ENCODE results near the gene SLC35B4. TPM values are rescaled to one million over a fixed set of nuclear protein-coding genes. Genes with fewer than 3 reads are reported as not detected.

The SLC35B4 gene
- total RNA-seq, 1 donor from 2014 or later = 5.3 TPM

DNA sequence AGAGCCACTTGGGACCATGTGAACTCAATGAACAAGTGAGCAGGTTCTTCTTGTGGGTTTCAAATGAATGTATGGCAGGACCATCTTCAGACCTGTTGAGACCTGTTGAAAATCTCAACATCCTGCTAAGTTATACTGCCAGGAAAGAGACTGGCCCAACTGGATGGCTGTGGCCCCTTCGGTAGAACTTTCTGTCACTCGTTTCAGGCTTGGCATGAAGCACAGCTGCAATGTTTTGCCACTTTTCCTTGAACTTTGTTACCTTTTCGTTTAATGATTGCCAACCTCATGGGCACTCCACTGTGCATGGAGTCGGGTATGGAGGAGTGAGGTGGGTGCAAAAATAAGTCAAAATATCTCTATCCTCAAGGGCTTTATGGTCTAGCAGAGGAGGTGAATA, 36.7 kb upstream of the SLC35B4 start:
- H3K4me3 ChIP-seq = no peak overlapping the region
- DNase-seq (ENCODE audit: low spot score in 2 of 2) = no peak
- intact Hi-C loops (cut with DNase I) = no loop called here
- TF ChIP-seq, protein P1, sequence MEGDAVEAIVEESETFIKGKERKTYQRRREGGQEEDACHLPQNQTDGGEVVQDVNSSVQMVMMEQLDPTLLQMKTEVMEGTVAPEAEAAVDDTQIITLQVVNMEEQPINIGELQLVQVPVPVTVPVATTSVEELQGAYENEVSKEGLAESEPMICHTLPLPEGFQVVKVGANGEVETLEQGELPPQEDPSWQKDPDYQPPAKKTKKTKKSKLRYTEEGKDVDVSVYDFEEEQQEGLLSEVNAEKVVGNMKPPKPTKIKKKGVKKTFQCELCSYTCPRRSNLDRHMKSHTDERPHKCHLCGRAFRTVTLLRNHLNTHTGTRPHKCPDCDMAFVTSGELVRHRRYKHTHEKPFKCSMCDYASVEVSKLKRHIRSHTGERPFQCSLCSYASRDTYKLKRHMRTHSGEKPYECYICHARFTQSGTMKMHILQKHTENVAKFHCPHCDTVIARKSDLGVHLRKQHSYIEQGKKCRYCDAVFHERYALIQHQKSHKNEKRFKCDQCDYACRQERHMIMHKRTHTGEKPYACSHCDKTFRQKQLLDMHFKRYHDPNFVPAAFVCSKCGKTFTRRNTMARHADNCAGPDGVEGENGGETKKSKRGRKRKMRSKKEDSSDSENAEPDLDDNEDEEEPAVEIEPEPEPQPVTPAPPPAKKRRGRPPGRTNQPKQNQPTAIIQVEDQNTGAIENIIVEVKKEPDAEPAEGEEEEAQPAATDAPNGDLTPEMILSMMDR (IDR thresholded peaks at IDR 0.05) = no peak
- H3K4me1 ChIP-seq = no peaks in the 10 kb centered on the region
- H3K27ac ChIP-seq = no peak overlapping the region
- H3K36me3 ChIP-seq = no peaks in the 10 kb centered on the region
- no peaks in the 10 kb centered on the region for H3K27me3 ChIP-seq
- no peaks in the 10 kb centered on the region for H3K9me3 ChIP-seq

DNA sequence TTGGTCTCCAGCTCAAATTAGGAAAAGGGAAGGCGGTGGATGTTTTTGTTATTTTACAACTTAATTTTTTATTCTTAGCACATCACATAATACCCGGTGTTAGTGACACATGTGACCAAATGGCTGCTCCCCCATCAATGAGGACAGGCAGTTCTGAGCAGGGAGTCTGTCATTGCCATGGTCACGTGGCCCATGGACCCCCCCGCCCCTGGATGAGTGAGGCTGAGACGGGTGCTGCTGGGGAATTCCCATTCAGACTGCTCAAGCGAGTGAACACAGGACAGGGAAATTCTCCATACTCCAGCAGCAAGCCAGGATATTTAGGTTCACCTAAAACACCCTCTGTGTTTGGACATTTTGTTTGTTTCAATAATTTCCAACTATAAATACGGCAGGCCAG, 34.7 kb upstream of the SLC35B4 start:
- Histone ChIP-seq H3K36me3 (no peaks in the 10 kb centered on the region), H3K9me3 (no peaks in the 10 kb centered on the region), H3K4me3 (no peak overlapping the region), H3K27ac (no peak overlapping the region), H3K4me1 (no peaks in the 10 kb centered on the region), H3K27me3 (no peaks in the 10 kb centered on the region)
- TF ChIP-seq, protein P1 (IDR thresholded peaks at IDR 0.05) = no peak
- intact Hi-C loops (cut with DNase I) = no loop called here
- DNase-seq (ENCODE audit: low spot score in 2 of 2) = no peak

DNA sequence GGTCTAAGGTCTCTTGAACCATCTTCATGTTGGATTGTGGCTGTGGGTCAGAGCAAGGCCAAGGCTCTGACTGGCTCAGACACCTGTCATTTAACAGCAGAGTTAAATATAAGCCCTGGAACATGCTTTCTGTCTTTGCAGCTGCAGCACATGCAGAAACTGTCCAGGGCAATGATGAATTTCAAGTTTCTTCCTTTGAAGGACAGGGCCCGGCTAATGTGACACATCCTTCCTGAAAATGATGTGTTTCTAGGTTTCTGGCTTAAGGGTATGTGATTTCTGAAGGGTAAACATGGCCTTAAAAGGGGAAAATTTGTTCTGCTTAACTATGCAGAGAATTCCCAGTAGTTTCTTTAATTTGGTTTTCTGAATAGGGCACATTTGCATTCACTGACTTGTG, 34.0 kb upstream of the SLC35B4 start:
- intact Hi-C loops (cut with DNase I) = no loop called here
- Histone ChIP-seq H3K27ac (no peak overlapping the region), H3K4me1 (no peaks in the 10 kb centered on the region), H3K9me3 (no peaks in the 10 kb centered on the region), H3K4me3 (no peak overlapping the region), H3K36me3 (no peaks in the 10 kb centered on the region), H3K27me3 (no peaks in the 10 kb centered on the region)
- TF ChIP-seq, protein P1 (IDR thresholded peaks at IDR 0.05) = no peak
- DNase-seq (ENCODE audit: low spot score in 2 of 2) = no peak

DNA sequence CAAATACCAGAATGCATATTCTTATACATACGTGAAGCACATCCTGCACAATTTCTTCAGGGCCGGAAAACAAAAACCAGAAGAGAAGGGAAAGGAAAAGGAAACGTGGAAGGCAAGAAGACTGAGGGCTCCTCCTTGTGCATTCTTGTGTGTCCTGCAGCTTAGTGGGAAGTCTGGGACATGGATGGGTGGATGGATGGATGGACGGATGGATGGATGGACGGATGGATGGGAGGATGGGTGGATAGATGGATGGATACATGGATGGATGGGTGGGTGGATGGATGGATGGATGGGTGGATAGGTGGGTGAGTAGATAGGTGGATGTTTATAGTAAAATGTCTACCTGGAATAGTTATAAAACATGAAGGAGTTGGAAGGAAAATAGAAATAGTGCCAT, 30.8 kb upstream of the SLC35B4 start:
- no peaks in the 10 kb centered on the region for H3K36me3 ChIP-seq
- H3K27ac ChIP-seq = no peak overlapping the region
- no peaks in the 10 kb centered on the region for H3K4me1 ChIP-seq
- no peaks in the 10 kb centered on the region for H3K9me3 ChIP-seq
- intact Hi-C loops (cut with DNase I) = no loop called here
- DNase-seq (ENCODE audit: low spot score in 2 of 2) = no peak
- no peak overlapping the region for H3K4me3 ChIP-seq
- TF ChIP-seq, protein P1 (IDR thresholded peaks at IDR 0.05) = no peak
- no peaks in the 10 kb centered on the region for H3K27me3 ChIP-seq

DNA sequence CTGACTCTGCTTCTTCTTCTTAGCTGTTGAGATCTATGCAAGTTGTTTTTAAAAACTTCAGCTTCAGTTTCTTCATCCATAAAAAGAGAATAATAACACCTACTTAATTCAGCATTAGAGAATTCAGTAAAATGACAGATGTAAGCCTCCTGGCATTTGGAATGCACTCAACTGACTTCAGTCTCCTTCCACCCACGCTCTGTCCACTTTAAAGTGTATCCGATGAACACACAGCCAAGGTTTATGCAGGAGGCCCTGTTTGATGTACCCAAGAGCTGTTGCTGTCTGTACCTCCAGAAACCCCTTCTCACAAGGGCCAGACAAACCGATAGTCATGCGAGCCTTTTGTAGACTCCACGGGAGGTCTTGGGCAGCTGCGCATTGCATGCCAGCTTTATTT, 27.1 kb upstream of the SLC35B4 start:
- DNase-seq (ENCODE audit: low spot score in 2 of 2) = no peak
- TF ChIP-seq, protein P1 (IDR thresholded peaks at IDR 0.05) = no peak
- Histone ChIP-seq H3K27me3 (no peaks in the 10 kb centered on the region), H3K27ac (no peak overlapping the region), H3K4me1 (no peaks in the 10 kb centered on the region), H3K36me3 (no peaks in the 10 kb centered on the region), H3K4me3 (no peak overlapping the region), H3K9me3 (no peaks in the 10 kb centered on the region)
- intact Hi-C loops (cut with DNase I) = no loop called here

DNA sequence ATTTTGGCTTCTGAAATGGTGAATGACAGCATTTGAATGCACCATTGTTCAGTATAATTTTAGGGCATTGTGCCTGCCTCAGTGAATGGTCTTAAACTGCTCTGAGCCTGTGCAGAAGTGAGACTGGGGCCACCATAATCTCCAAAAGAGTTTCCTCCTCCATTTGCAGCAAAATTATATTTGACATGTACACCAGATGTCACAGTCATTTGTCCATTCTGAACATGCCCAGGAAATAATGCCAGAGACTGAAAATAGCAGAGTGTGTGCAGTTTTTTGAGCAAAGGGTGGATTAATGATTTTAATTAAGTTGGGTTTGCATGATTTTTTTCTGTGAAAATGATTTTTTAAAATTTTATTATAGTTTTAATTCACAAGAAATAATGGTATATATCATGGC, 26.4 kb upstream of the SLC35B4 start:
- Histone ChIP-seq H3K9me3 (no peaks in the 10 kb centered on the region), H3K36me3 (no peaks in the 10 kb centered on the region), H3K4me1 (no peaks in the 10 kb centered on the region), H3K27me3 (no peaks in the 10 kb centered on the region), H3K27ac (no peak overlapping the region), H3K4me3 (no peak overlapping the region)
- DNase-seq (ENCODE audit: low spot score in 2 of 2) = no peak
- TF ChIP-seq, protein P1 (IDR thresholded peaks at IDR 0.05) = no peak
- intact Hi-C loops (cut with DNase I) = no loop called here

Measured in ascending aorta (tissue), 2 donors.